SW 1271 (cell line): ENCODE measurements around the gene TLCD5.
A peak's percentile ranks its signal among the peaks of the same experiment; 100 is the strongest.

Experiments used
- DNase-seq, 2 experiments: peaks; one replicate each; lab custom pipeline; 2025; lab: John Stamatoyannopoulos, UW

TLCD5 gene

GRCh38 chr11:120337355-120338106, 12.4 kb downstream of the TLCD5 start:
- DNase-seq: peak in 1 of 2 experiments; percentile 28

GRCh38 chr11:120338107-120338933, 13.2 kb downstream of the TLCD5 start:
- DNase-seq: no peak

GRCh38 chr11:120339394-120339890, 14.3 kb downstream of the TLCD5 start:
- peak in 1 of 2 experiments; percentile 43 for DNase-seq

GRCh38 chr11:120340529-120340928, 15.4 kb downstream of the TLCD5 start:
- DNase-seq: no peak

- DNase-seq: no peak
These were observed 17.1 kb downstream of the TLCD5 start for GRCh38 chr11:120342226-120342625.

- DNase-seq: no peak
These were observed 17.6 kb downstream of the TLCD5 start for GRCh38 chr11:120342678-120343077.

GRCh38 chr11:120343429-120343828, 18.3 kb downstream of the TLCD5 start:
- no peak for DNase-seq

GRCh38 chr11:120344302-120345004, 19.4 kb downstream of the TLCD5 start:
- DNase-seq: peak in 1 of 2 experiments; percentile 60

GRCh38 chr11:120346233-120346632, 21.1 kb downstream of the TLCD5 start:
- DNase-seq: no peak

- DNase-seq: no peak
These were observed 25.5 kb downstream of the TLCD5 start for GRCh38 chr11:120350637-120351036.

GRCh38 chr11:120352405-120352804, 27.3 kb downstream of the TLCD5 start:
- no peak for DNase-seq

- no peak for DNase-seq
These were observed 29.0 kb downstream of the TLCD5 start for GRCh38 chr11:120354068-120354467.

GRCh38 chr11:120354779-120355178, 29.7 kb downstream of the TLCD5 start:
- DNase-seq: no peak

- no peak for DNase-seq
These were observed 32.5 kb downstream of the TLCD5 start for GRCh38 chr11:120357620-120358019.

GRCh38 chr11:120358729-120359128, 33.6 kb downstream of the TLCD5 start:
- no peak for DNase-seq

GRCh38 chr11:120363436-120363835, 38.3 kb downstream of the TLCD5 start:
- no peak for DNase-seq

- no peak for DNase-seq
These were observed 40.4 kb downstream of the TLCD5 start for GRCh38 chr11:120365512-120365911.

- DNase-seq: no peak
These were observed 47.2 kb downstream of the TLCD5 start for GRCh38 chr11:120372296-120372695.

GRCh38 chr11:120375076-120375475, 50.0 kb downstream of the TLCD5 start:
- DNase-seq: no peak

GRCh38 chr11:120376547-120377182, 51.6 kb downstream of the TLCD5 start:
- no peak for DNase-seq

- DNase-seq: no peak
These were observed 53.4 kb downstream of the TLCD5 start for GRCh38 chr11:120378474-120378873.

GRCh38 chr11:120381401-120381800, 56.3 kb downstream of the TLCD5 start:
- DNase-seq: no peak
